Testis (tissue), 3 donors: ENCODE data around the gene ELFN1. TPM values are rescaled to one million over a fixed set of nuclear protein-coding genes. Genes with fewer than 3 reads are reported as not detected.

Source experiments
- DNase-seq: peaks from one replicate; pipeline ENCODE4 v3.0.0-alpha.2; 2019
- H3K27ac ChIP-seq, 2 donors: fragments of 200-600 bp; sonication (generic); one replicate each; pipeline ENCODE4 v1.5.1; 2019
- H3K27me3 ChIP-seq: fragments of 200-600 bp; sonication (generic); one replicate; pipeline ENCODE4 v1.5.1; 2019
- H3K36me3 ChIP-seq: fragments of 200-600 bp; sonication (generic); one replicate; pipeline ENCODE4 v1.5.1; 2017; ENCODE audit warnings: low read depth; ENCODE audit errors: missing control alignments
- H3K4me1 ChIP-seq: fragments of 200-600 bp; sonication (generic); one replicate; pipeline ENCODE4 v1.5.1; 2019
- H3K4me3 ChIP-seq, 2 donors: fragments of 200-600 bp; sonication (generic); one replicate each; pipeline ENCODE4 v1.5.1; 2017 to 2019
- H3K9me3 ChIP-seq: fragments of 200-600 bp; sonication (generic); one replicate; pipeline ENCODE4 v1.5.1; 2017
- POLR2A ChIP-seq: fragments of 450-650 bp; IDR thresholded peaks from one replicate; pipeline ENCODE4 v1.6.1; 2017; ENCODE audit warnings: antibody characterized with exemption, mild to moderate bottlenecking, moderate library complexity
- WGBS, 2 donors: methylation state at CpG; one replicate each; pipeline ENCODE4 v1.1.5; 2018; 5-methylcytosine and 5-hydroxymethylcytosine counted together
- intact Hi-C: fragments of 100-400 bp; cut with DNase I; formaldehyde crosslinking; loops from one replicate; pipeline ENCODE4 v1.15.1; 2023; ENCODE audit warnings: low total_unique reads
- polyA plus RNA-seq: library from polyadenylated mRNA; stranded (reverse); fragments of 350-450 nt; fragmentation: Illumina TruSeq; extraction: RNeasy Lipid Tissue Mini Kit (QIAGEN cat#74804); gene quantifications from one replicate; pipeline ENCODE4 v1.2.3, GENCODE V29; 2014; ENCODE audit warnings: low read depth, low replicate concordance; ENCODE audit not compliant: insufficient read depth
- total RNA-seq, 2 donors: library from RNA; depleted of rRNA; stranded (reverse); fragments of >200 nt; gene quantifications; one replicate each; pipeline ENCODE4 v1.2.3, GENCODE V29; 2016
- TF ChIP-seq, protein P1 (sequence below), 3 experiments: fragments of 450-650 bp in 2 of 3; fragments of 200-600 bp in 1 of 3; sonication (generic) in 1 of 3; IDR thresholded peaks; one replicate each; pipeline ENCODE4 v1.5.1; 2016 to 2019; ENCODE audit warnings: antibody characterized with exemption in 3 of 3, mild to moderate bottlenecking in 2 of 3, moderate library complexity in 1 of 3

Gene ELFN1
- total and polyA plus RNA-seq, 3 donors from 2014 or later: 2.3 to 3.2 (median 2.8) TPM

DNA sequence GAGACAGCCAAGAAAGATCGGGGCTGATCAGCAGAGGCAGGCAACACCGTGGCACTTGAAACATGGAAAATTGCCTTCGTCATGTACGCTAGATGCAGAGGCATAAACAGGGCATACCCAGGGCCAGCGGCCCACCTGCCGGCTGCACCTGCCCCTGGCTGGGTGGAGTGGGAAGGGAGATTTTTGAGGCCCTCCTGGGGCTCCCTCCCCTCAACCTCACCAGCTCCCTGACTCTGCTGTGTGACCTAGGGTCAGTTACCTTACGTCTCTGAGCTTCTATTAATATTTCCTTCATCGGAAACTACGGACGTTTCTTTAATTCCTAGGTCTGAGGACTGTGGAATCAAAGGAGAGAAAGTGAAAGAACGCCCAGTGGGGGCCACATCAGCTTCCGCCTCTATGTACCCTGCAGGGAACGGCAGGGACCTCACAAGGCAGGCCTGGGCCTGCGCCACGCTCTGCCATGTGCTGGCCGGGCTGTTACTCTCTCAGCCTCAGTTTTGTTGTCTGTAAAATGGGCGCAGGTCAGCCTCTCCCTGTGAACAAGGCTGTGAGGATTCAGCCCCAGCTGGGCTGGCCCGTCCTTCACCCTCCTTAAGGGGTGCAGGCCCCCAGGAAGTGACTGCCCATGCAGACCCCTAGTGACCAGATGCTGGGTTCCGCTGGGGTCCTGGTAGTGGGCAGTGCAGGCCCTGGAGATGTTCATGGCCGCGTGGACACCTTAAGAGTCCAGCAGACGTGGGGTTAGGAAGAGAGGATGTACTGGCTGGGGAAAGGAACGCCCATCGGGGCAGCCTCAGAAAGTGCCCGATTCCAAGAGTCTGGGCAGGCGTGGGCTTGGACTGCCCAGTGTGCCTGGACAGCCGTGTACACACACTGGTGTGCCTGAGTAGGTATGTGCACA is 22.7 kb downstream of the ELFN1 start:
- peak; percentile 8 for DNase-seq
- 91 to 92% methylated on average over 27 of the region's 27 CpGs for WGBS, 2 donors
- H3K27me3 ChIP-seq: no peaks in the 10 kb centered on the region
- no peak overlapping the region for H3K27ac ChIP-seq
- H3K4me1 ChIP-seq: no peaks in the 10 kb centered on the region
- no peak for TF ChIP-seq POLR2A
- TF ChIP-seq, protein P1, sequence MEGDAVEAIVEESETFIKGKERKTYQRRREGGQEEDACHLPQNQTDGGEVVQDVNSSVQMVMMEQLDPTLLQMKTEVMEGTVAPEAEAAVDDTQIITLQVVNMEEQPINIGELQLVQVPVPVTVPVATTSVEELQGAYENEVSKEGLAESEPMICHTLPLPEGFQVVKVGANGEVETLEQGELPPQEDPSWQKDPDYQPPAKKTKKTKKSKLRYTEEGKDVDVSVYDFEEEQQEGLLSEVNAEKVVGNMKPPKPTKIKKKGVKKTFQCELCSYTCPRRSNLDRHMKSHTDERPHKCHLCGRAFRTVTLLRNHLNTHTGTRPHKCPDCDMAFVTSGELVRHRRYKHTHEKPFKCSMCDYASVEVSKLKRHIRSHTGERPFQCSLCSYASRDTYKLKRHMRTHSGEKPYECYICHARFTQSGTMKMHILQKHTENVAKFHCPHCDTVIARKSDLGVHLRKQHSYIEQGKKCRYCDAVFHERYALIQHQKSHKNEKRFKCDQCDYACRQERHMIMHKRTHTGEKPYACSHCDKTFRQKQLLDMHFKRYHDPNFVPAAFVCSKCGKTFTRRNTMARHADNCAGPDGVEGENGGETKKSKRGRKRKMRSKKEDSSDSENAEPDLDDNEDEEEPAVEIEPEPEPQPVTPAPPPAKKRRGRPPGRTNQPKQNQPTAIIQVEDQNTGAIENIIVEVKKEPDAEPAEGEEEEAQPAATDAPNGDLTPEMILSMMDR (IDR thresholded peaks at IDR 0.05): no peak
- H3K9me3 ChIP-seq: no peaks in the 10 kb centered on the region
- H3K4me3 ChIP-seq: no peak overlapping the region
- intact Hi-C loops: no loop called here
- H3K36me3 ChIP-seq: no peaks in the 10 kb centered on the region

DNA sequence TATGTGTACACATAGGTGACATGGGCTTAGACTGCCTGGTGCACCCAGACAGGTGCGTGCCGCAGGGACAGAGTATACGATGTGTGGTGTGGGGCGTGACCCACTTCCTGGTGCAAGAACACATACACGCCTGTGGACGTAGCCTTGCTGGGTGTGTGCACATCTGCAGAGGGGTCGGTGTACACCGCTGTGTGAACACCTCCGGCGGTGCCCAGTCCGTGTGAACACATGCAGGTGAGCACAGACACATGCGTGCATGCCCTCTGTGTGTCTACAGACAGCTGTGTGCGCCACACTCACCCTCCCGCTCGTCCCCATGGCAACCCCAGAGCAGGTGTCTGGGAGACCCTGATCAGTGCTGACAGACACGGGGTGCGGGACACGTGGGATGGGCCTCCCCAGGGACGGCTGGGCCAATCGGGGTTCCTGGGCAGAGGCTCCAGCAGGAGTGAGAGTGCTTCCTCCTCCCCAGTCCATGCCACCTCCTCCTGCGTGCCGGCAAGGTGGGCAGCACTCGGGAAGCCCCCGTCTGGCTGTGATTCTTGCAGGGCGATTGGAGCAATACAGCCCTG is 23.4 kb downstream of the ELFN1 start:
- Histone ChIP-seq H3K27ac (no peak overlapping the region), H3K4me3 (no peak overlapping the region), H3K27me3 (no peaks in the 10 kb centered on the region), H3K9me3 (no peaks in the 10 kb centered on the region), H3K36me3 (no peaks in the 10 kb centered on the region), H3K4me1 (no peaks in the 10 kb centered on the region)
- no peak for DNase-seq
- 74 to 79% methylated on average over 11 to 24 of the region's 25 CpGs for WGBS, 2 donors
- intact Hi-C loops: no loop called here
- no peak for TF ChIP-seq POLR2A
- TF ChIP-seq, protein P1 (IDR thresholded peaks at IDR 0.05): no peak

DNA sequence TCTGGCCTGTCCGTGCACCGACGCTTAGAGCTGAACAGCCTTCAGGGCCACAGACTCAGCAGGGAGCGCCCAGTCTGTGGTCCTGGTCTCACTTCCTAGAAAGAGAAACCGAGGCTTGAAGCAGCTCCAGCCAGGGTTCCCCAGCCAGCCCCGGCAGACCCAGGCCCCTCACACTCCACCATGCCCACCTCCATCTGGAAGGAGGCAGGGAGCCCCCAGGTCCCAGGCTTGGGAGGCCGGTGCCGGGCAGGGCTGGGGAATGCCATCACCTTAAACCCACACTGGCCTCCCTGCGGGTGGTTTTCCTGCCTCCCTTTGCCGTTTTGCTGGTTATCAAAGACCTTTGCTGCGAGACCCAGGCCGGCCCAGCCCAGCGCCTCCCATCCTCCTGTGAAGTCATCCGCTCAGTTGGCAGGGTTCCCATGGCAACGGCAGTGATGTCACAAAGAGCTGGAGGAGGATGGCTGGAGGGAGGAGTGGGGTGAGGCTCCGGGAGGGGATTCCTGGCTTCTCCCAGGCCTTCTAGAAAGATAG is 24.0 kb downstream of the ELFN1 start:
- intact Hi-C loops: no loop called here
- Histone ChIP-seq H3K4me1 (no peaks in the 10 kb centered on the region), H3K36me3 (no peaks in the 10 kb centered on the region), H3K27ac (no peak overlapping the region), H3K4me3 (no peak overlapping the region), H3K9me3 (no peaks in the 10 kb centered on the region), H3K27me3 (no peaks in the 10 kb centered on the region)
- TF ChIP-seq, protein P1 (IDR thresholded peaks at IDR 0.05): no peak
- no peak for TF ChIP-seq POLR2A
- WGBS, 2 donors: 50 to 62% methylated on average over 9 to 16 of the region's 16 CpGs
- peak; percentile 62 for DNase-seq

DNA sequence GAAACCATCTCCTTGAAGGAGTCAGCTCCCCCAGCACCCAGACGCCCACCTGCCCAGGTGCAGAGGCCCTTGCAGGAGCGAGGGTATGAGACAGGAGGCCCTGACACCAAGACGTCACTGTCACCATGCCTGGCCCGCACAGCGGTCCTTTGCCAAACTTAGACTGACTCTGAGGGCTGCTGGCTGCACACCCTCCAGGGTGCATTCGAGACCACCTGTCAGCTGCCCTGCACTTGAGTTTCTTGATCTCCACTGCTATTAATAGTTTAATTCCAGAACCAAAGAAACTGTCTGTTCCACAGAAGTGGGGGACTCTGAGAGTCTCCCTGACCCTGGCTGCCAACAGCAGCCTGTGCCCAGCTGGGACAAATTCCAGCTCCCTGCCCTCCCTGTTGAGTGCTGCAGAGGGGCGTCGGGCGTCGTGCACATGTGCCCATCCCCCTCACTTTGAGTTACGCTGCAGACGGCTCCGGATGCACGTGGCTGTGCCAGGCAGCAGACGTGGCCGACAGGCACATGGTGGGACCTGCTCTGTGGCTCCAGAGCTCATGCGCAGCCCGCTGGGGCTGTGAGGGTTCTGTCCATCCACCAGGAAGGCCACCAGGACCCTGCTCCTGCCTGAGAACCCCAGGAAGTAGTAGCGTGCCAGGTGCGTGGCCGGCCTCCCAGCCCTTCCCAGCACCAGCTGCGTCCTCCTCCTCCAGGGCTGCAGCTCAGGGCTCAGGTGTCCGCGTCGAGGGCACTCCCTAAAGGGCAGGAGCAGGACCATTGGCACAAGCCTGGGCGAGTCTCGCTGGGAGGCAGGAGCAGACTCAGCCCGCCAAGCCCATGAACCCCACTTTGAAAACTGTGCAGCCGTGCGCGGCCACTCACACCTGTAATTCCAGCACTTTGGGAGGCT is 24.8 kb downstream of the ELFN1 start:
- H3K36me3 ChIP-seq: no peaks in the 10 kb centered on the region
- 83 to 89% methylated on average over 7 to 31 of the region's 31 CpGs for WGBS, 2 donors
- no peak overlapping the region for H3K27ac ChIP-seq
- intact Hi-C loops: no loop called here
- H3K27me3 ChIP-seq: no peaks in the 10 kb centered on the region
- TF ChIP-seq, protein P1 (IDR thresholded peaks at IDR 0.05): no peak
- no peak for TF ChIP-seq POLR2A
- no peaks in the 10 kb centered on the region for H3K4me1 ChIP-seq
- H3K9me3 ChIP-seq: no peaks in the 10 kb centered on the region
- peak; percentile 9 for DNase-seq
- no peak overlapping the region for H3K4me3 ChIP-seq
